GM18907 (cell line): Measurements from ENCODE around the gene PGPEP1.
A peak's percentile ranks its signal among the peaks of the same experiment; 100 is the strongest.
"Not testable (repeated sequence)": the region's sequence is repeated elsewhere in the genome, so short reads cannot be mapped to it uniquely, and the experiment has no call there.

ENCODE experiments used
- ATAC-seq: cut with Tn5 transposase; IDR thresholded peaks from one replicate; pipeline ENCODE4 v1.9.1; 2021; ENCODE audit warnings: mild to moderate bottlenecking, moderate library complexity; ENCODE audit not compliant: unreplicated experiment

Gene PGPEP1

GRCh38 chr19:18389726-18390064 lies 49.3 kb downstream of the PGPEP1 start:
- no peak for ATAC-seq

GRCh38 chr19:18390065-18390907 lies 49.9 kb downstream of the PGPEP1 start:
- no peak for ATAC-seq

- ATAC-seq = no peak
Measured at GRCh38 chr19:18391509-18392075, 51.2 kb downstream of the PGPEP1 start.

GRCh38 chr19:18392417-18392816 lies 52.0 kb downstream of the PGPEP1 start:
- no peak for ATAC-seq

GRCh38 chr19:18392926-18393325 lies 52.5 kb downstream of the PGPEP1 start:
- ATAC-seq = no peak

- ATAC-seq = no peak
Measured at GRCh38 chr19:18393836-18394235, 53.4 kb downstream of the PGPEP1 start.

GRCh38 chr19:18396471-18397241 lies 56.3 kb downstream of the PGPEP1 start:
- ATAC-seq = no peak

- ATAC-seq = no peak
Measured at GRCh38 chr19:18397242-18398202, 57.1 kb downstream of the PGPEP1 start, which contains the start of gene LRRC25. LRRC25 (minus strand) TSS chr19:18397622; CDS start chr19:18396963, 659 bp downstream.

- ATAC-seq = no peak
Measured at GRCh38 chr19:18399008-18399407, 58.6 kb downstream of the PGPEP1 start.

- ATAC-seq = no peak
Measured at GRCh38 chr19:18401580-18402112, 61.2 kb downstream of the PGPEP1 start.

- ATAC-seq = not testable (repeated sequence)
Measured at GRCh38 chr19:18402455-18403248, 62.3 kb downstream of the PGPEP1 start.

- not testable (repeated sequence) for ATAC-seq
Measured at GRCh38 chr19:18405754-18406153, 65.4 kb downstream of the PGPEP1 start.

- ATAC-seq = no peak
Measured at GRCh38 chr19:18406749-18407148, 66.4 kb downstream of the PGPEP1 start.

GRCh38 chr19:18408053-18408476 lies 67.7 kb downstream of the PGPEP1 start:
- ATAC-seq = peak; percentile 68

- ATAC-seq = no peak
Measured at GRCh38 chr19:18412610-18413239, 72.3 kb downstream of the PGPEP1 start.

- ATAC-seq = no peak
Measured at GRCh38 chr19:18414504-18415177, 74.2 kb downstream of the PGPEP1 start.

- no peak for ATAC-seq
Measured at GRCh38 chr19:18415178-18415867, 74.9 kb downstream of the PGPEP1 start.

GRCh38 chr19:18416778-18417249 lies 76.4 kb downstream of the PGPEP1 start:
- ATAC-seq = no peak
